WERI-Rb-1 (cell line): ENCODE data around the gene TRIM40.

Experiments used
- DNase-seq: peaks from one replicate; pipeline ENCODE4 v3.0.0-alpha.2; 2020
- H3K27ac ChIP-seq: fragments of 250-450 bp; sonication (Bioruptor Pico); 2 replicates; pipeline ENCODE4 v1.5.1; 2020; ENCODE audit warnings: mild to moderate bottlenecking, moderate library complexity
- H3K27me3 ChIP-seq: fragments of 250-450 bp; sonication (Bioruptor Pico); 2 replicates; pipeline ENCODE4 v1.5.1; 2021; ENCODE audit warnings: mild to moderate bottlenecking, low read depth, moderate library complexity; ENCODE audit not compliant: insufficient read depth, severe bottlenecking
- H3K36me3 ChIP-seq: fragments of 250-450 bp; sonication (Bioruptor Pico); 2 replicates; pipeline ENCODE4 v1.5.1; 2020; ENCODE audit warnings: mild to moderate bottlenecking, moderate library complexity
- H3K4me3 ChIP-seq: 2 replicates; pipeline ENCODE4 v1.5.1; 2011; ENCODE audit warnings: low read depth, mild to moderate bottlenecking, control low read depth, low read length
- H3K9me3 ChIP-seq: fragments of 250-450 bp; sonication (Bioruptor Pico); 2 replicates; pipeline ENCODE4 v1.5.1; 2021; ENCODE audit warnings: mild to moderate bottlenecking, moderate library complexity; ENCODE audit not compliant: severe bottlenecking
- CTCF ChIP-seq: IDR thresholded peaks from 2 replicates; pipeline ENCODE4 v1.5.1; 2011; ENCODE audit warnings: low read depth, mild to moderate bottlenecking, control low read depth, inconsistent platforms, low read length

Gene TRIM40

DNA sequence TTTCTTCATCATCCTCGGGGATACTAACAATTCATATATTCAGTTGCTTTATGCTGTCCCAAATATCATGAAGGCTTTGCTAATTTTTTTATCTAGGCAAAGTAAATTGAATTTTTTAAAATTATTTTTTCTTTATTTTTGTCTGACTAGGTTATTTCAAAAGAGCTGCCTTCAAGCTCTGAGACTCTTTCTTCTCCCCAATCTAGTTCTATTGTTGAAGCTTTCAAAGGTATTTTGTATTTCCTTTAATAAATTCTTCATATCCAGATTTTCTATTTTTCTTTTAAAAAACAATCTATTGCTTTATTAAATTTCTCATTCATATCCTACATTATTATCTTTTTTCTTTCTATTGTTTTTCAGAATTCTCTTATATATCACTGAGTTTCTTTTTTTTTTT, 44.2 kb downstream of the TRIM40 start:
- no peak for TF ChIP-seq CTCF
- Histone ChIP-seq H3K36me3 (peaks cover 12% of the 10 kb centered on the region), H3K27ac (no peak overlapping the region), H3K27me3 (no peaks in the 10 kb centered on the region), H3K9me3 (peaks cover 30% of the 10 kb centered on the region), H3K4me3 (no peak overlapping the region)
- DNase-seq: no peak

GRCh38 chr6:30184417-30185031, 48.6 kb downstream of the TRIM40 start:
- Histone ChIP-seq H3K9me3 (peaks cover 27% of the 10 kb centered on the region), H3K4me3 (no peak overlapping the region), H3K36me3 (peaks cover 50% of the 10 kb centered on the region), H3K27me3 (no peaks in the 10 kb centered on the region), H3K27ac (no peak overlapping the region)
- no peak for DNase-seq
- no peak for TF ChIP-seq CTCF

DNA sequence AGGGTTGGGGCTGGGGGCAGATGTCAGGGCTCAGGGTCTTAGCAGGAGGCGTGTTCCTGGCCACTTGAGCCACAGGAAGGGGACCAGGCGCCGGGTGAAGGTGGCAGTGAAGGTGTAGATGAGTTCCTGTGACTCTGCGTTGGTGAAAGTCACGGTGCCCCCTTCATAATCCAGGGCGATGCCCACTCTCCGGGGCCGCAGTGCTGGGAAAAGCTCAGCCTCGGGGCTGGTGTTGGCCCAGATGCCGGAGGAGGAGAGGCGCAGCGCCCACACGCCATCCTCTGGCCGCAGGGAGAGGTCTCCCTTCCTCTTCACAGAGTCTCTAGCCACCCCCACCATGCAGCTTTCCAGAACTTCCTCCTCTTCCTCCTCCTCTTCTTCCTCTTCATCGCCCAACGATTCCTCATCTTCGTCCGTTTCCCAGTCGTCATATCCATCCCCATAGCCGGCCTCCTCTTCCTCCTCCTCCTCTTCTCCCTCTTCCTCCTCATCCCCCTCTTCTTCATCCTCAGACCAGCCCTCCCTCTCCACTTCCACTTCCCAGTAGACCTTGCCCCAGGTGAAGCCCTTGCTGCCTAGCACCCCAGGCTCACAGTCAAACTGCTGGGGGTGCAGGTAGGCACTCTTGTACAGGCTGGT, 50.0 kb downstream of the TRIM40 start:
- Histone ChIP-seq H3K36me3 (peaks cover 65% of the 10 kb centered on the region), H3K27me3 (no peaks in the 10 kb centered on the region), H3K27ac (no peak overlapping the region), H3K9me3 (peaks cover 16% of the 10 kb centered on the region), H3K4me3 (no peak overlapping the region)
- no peak for DNase-seq
- no peak for TF ChIP-seq CTCF

- DNase-seq: no peak
- no peak overlapping the region for H3K27ac ChIP-seq
- H3K4me3 ChIP-seq: no peak overlapping the region
- peaks cover 80% of the 10 kb centered on the region for H3K36me3 ChIP-seq
- no peaks in the 10 kb centered on the region for H3K27me3 ChIP-seq
- no peaks in the 10 kb centered on the region for H3K9me3 ChIP-seq
- no peak for TF ChIP-seq CTCF
Measured at GRCh38 chr6:30188541-30188940, 52.6 kb downstream of the TRIM40 start.

DNA sequence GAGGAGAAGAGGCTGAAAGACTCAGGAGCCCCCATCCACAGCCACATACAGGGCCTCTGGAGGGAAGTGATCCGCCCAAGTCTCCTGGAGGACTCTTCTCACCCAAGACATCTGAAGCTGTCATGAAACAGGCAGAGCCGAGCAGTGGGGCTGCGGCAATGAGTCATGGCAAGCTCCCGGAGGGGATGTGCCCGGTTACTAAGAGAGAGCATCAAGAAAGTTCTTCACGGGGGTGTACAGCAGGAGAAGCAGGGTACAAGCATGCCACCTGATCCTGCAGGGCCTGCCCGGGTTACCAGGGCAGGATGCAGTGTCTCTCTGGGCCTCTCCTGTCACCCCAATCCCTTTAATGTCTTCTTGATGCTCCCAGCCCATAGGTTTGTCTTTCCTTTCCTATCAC, 56.1 kb downstream of the TRIM40 start:
- Histone ChIP-seq H3K36me3 (peaks cover 83% of the 10 kb centered on the region), H3K4me3 (no peak overlapping the region), H3K9me3 (no peaks in the 10 kb centered on the region), H3K27ac (no peak overlapping the region), H3K27me3 (no peaks in the 10 kb centered on the region)
- no peak for DNase-seq
- TF ChIP-seq CTCF: no peak
